ENCODE data around the gene UMOD.
"Not testable (repeated sequence)": the region's sequence is repeated elsewhere in the genome, so short reads cannot be mapped to it uniquely, and the experiment has no call there.

UMOD gene

GRCh38 chr16:20320592-20320991 is 31.9 kb downstream of the UMOD start:
- no peak for DNase-seq

- DNase-seq: no peak
Observed at GRCh38 chr16:20320178-20320577, 32.3 kb downstream of the UMOD start.

GRCh38 chr16:20319406-20319805 is 33.1 kb downstream of the UMOD start:
- DNase-seq: no peak

- no peak for DNase-seq
Observed at GRCh38 chr16:20318437-20318836, 34.1 kb downstream of the UMOD start.

- no peak for DNase-seq
Observed at GRCh38 chr16:20318006-20318405, 34.5 kb downstream of the UMOD start.

- DNase-seq: no peak
Observed at GRCh38 chr16:20317117-20317516, 35.4 kb downstream of the UMOD start.

- DNase-seq: no peak
Observed at GRCh38 chr16:20316715-20317114, 35.8 kb downstream of the UMOD start.

- DNase-seq: no peak
Observed at GRCh38 chr16:20315764-20316163, 36.8 kb downstream of the UMOD start.

- no peak for DNase-seq
Observed at GRCh38 chr16:20314575-20314974, 37.9 kb downstream of the UMOD start.

- DNase-seq: no peak
Observed at GRCh38 chr16:20313741-20314140, 38.8 kb downstream of the UMOD start.

GRCh38 chr16:20312536-20313095 is 39.9 kb downstream of the UMOD start:
- DNase-seq: not testable (repeated sequence)

- DNase-seq: no peak
Observed at GRCh38 chr16:20311548-20311947, 41.0 kb downstream of the UMOD start.

- no peak for DNase-seq
Observed at GRCh38 chr16:20310421-20311395, 41.8 kb downstream of the UMOD start.

- no peak for DNase-seq
Observed at GRCh38 chr16:20309786-20310185, 42.7 kb downstream of the UMOD start.

GRCh38 chr16:20308801-20309590 is 43.5 kb downstream of the UMOD start:
- no peak for DNase-seq

GRCh38 chr16:20308266-20308665 is 44.2 kb downstream of the UMOD start:
- DNase-seq: no peak

- DNase-seq: no peak
Observed at GRCh38 chr16:20307791-20308190, 44.7 kb downstream of the UMOD start.

GRCh38 chr16:20307240-20307671 is 45.3 kb downstream of the UMOD start:
- no peak for DNase-seq

- no peak for DNase-seq
Observed at GRCh38 chr16:20306401-20306800, 46.1 kb downstream of the UMOD start.

GRCh38 chr16:20303012-20303411 is 49.5 kb downstream of the UMOD start:
- DNase-seq: no peak

- DNase-seq: no peak
Observed at GRCh38 chr16:20302389-20302788, 50.1 kb downstream of the UMOD start.

- no peak for DNase-seq
Observed at GRCh38 chr16:20301840-20302239, 50.7 kb downstream of the UMOD start.

- DNase-seq: no peak
Observed at GRCh38 chr16:20300312-20301097, 52.0 kb downstream of the UMOD start.
